OCI-LY1 (cell line): ENCODE measurements around the gene UNC80.

Experiments used
- H2AFZ ChIP-seq: fragments of 200-600 bp; sonication (generic), shearing (Covaris generic); 2 replicates; pipeline ENCODE4 v1.6.0; 2014; ENCODE audit warnings: antibody characterized with exemption, mild to moderate bottlenecking, low read length
- H3F3A ChIP-seq: fragments of 200-600 bp; sonication (generic), shearing (Covaris generic); 2 replicates; pipeline ENCODE4 v1.6.0; 2014; ENCODE audit warnings: mild to moderate bottlenecking, antibody characterized with exemption, low read length, moderate library complexity; ENCODE audit not compliant: insufficient read depth
- H3K27ac ChIP-seq: fragments of 200-600 bp; sonication (generic); 2 replicates; pipeline ENCODE4 v1.5.1; 2014; ENCODE audit warnings: low read length, mixed run types, mild to moderate bottlenecking, low read depth; ENCODE audit not compliant: poor library complexity, severe bottlenecking
- H3K27me3 ChIP-seq: fragments of 200-600 bp; sonication (generic); 2 replicates; pipeline ENCODE4 v1.6.0; 2014; ENCODE audit warnings: antibody characterized with exemption, mild to moderate bottlenecking, low read length, moderate library complexity; ENCODE audit not compliant: insufficient read depth
- H3K36me3 ChIP-seq: fragments of 200-600 bp; sonication (generic); 2 replicates; pipeline ENCODE4 v1.6.1; 2014; ENCODE audit warnings: mild to moderate bottlenecking, antibody characterized with exemption, low read length, moderate library complexity, mixed read lengths; ENCODE audit not compliant: insufficient read depth
- H3K4me1 ChIP-seq: fragments of 200-600 bp; sonication (generic); 2 replicates; pipeline ENCODE4 v1.5.1; 2014; ENCODE audit warnings: mild to moderate bottlenecking, low read length, moderate library complexity; ENCODE audit not compliant: insufficient read depth, severe bottlenecking
- H3K4me2 ChIP-seq: fragments of 200-600 bp; sonication (generic), shearing (Covaris generic); 2 replicates; pipeline ENCODE4 v1.6.1; 2014; ENCODE audit warnings: low read length
- H3K4me3 ChIP-seq: fragments of 200-600 bp; sonication (generic); 2 replicates; pipeline ENCODE4 v1.5.1; 2014; ENCODE audit warnings: low read length, low read depth, mild to moderate bottlenecking, mixed read lengths; ENCODE audit not compliant: poor library complexity, severe bottlenecking
- H3K79me2 ChIP-seq: fragments of 200-600 bp; shearing (Covaris generic); 2 replicates; pipeline ENCODE4 v1.6.1; 2016; ENCODE audit warnings: mixed run types, low read length, mixed read lengths; ENCODE audit not compliant: insufficient read depth
- H3K9ac ChIP-seq: fragments of 200-600 bp; sonication (generic), shearing (Covaris generic); 2 replicates; pipeline ENCODE4 v1.6.1; 2014; ENCODE audit warnings: mild to moderate bottlenecking, low read length, mixed read lengths
- H3K9me2 ChIP-seq: fragments of 200-600 bp; sonication (generic), shearing (Covaris generic); 2 replicates; pipeline ENCODE4 v1.6.1; 2014; ENCODE audit warnings: low read depth, mild to moderate bottlenecking, low read length, mixed read lengths
- H3K9me3 ChIP-seq: fragments of 200-600 bp; shearing (Covaris generic); 2 replicates; pipeline ENCODE4 v1.6.1; 2014; ENCODE audit warnings: low read length, mixed read lengths
- H4K20me1 ChIP-seq: fragments of 200-600 bp; sonication (generic), shearing (Covaris generic); 2 replicates; pipeline ENCODE4 v1.6.0; 2016; ENCODE audit warnings: mild to moderate bottlenecking, low read length; ENCODE audit not compliant: insufficient read depth
- CTCF ChIP-seq: fragments of 200-600 bp; sonication (generic), shearing (Covaris generic); IDR thresholded peaks from 2 replicates; pipeline ENCODE4 v1.5.1; 2017; ENCODE audit warnings: mild to moderate bottlenecking, antibody characterized with exemption, low read length, moderate library complexity, mixed read lengths
- EZH2 ChIP-seq: fragments of 200-600 bp; sonication (generic), shearing (Covaris generic); IDR thresholded peaks from 2 replicates; pipeline ENCODE4 v1.8.0; 2017; ENCODE audit warnings: borderline replicate concordance, mixed run types, mild to moderate bottlenecking, antibody characterized with exemption, low read length, moderate library complexity, mixed read lengths

The UNC80 gene

GRCh38 chr2:209990838-209991237 lies 219.2 kb downstream of the UNC80 start:
- H3K9ac ChIP-seq, result no peak overlapping the region
- no peak for TF ChIP-seq EZH2
- no peak for TF ChIP-seq CTCF
- H3F3A ChIP-seq, result no peaks in the 10 kb centered on the region
- no peaks in the 10 kb centered on the region for H3K9me3 ChIP-seq
- no peak overlapping the region for H3K4me3 ChIP-seq
- no peak overlapping the region for H2AFZ ChIP-seq
- no peaks in the 10 kb centered on the region for H3K4me1 ChIP-seq
- H3K4me2 ChIP-seq, result no peak overlapping the region
- no peak overlapping the region for H3K27ac ChIP-seq
- no peaks in the 10 kb centered on the region for H4K20me1 ChIP-seq
- no peaks in the 10 kb centered on the region for H3K79me2 ChIP-seq
- no peaks in the 10 kb centered on the region for H3K27me3 ChIP-seq
- H3K9me2 ChIP-seq, result no peaks in the 10 kb centered on the region
- H3K36me3 ChIP-seq, result no peaks in the 10 kb centered on the region

DNA sequence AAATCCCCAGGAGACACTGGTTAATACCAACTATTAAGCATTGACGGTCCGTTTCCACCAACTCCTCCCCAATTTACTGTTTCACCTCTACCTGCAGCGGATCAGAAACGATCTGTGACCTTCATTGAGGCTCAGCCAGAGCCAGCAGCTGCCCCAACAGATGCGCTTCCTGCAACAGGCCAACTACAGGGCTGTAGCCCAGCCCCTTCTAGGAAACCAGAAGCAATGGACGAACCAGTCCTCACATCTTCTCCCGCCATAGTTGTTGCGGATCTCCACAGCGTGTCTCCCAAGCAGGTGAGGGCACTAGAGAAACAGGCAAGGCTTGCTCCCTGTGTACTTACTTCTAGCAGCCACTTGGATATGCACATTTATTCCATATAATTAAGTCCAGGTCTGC lies 222.3 kb downstream of the UNC80 start:
- H3K27ac ChIP-seq, result no peak overlapping the region
- H3F3A ChIP-seq, result no peaks in the 10 kb centered on the region

DNA sequence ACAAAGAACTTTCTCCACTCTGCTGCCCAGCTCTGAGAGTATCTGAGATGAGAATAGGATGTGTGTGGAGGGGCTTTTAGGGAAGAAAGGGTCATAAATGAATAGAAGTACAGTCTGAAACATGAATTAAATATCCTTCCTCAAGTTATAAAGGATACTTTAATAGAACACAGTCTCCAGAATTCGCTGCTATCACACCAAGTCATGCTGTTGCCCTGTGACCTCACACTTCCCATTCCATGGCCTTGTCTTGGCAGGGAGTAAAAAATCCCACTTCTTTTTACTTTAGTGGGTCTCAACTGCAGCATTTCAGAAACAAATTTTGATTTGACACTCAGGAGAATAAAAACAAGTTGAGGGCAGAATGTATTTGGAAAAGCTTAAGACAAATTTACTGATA lies 227.0 kb downstream of the UNC80 start:
- Histone ChIP-seq H3K9me3 (no peaks in the 10 kb centered on the region), H3K27ac (no peak overlapping the region), H3K79me2 (peaks cover 12% of the 10 kb centered on the region), H3K4me1 (peaks cover 12% of the 10 kb centered on the region), H3K9ac (no peak overlapping the region), H3K27me3 (no peaks in the 10 kb centered on the region), H3K4me3 (no peak overlapping the region), H3K9me2 (no peaks in the 10 kb centered on the region), H3F3A (no peaks in the 10 kb centered on the region), H4K20me1 (no peaks in the 10 kb centered on the region), H3K4me2 (no peak overlapping the region), H2AFZ (no peak overlapping the region), H3K36me3 (no peaks in the 10 kb centered on the region; the same call in 1 of the 2 replicates)
- TF ChIP-seq CTCF (no peak), EZH2 (no peak)

More for the DNA sequence above, 222.3 kb downstream of the UNC80 start:
- Histone ChIP-seq H3K4me3 (no peak overlapping the region), H3K36me3 (no peaks in the 10 kb centered on the region), H3K9me2 (no peaks in the 10 kb centered on the region), H3K4me1 (no peaks in the 10 kb centered on the region), H2AFZ (no peak overlapping the region), H3K27me3 (no peaks in the 10 kb centered on the region), H3K79me2 (no peaks in the 10 kb centered on the region), H4K20me1 (no peaks in the 10 kb centered on the region), H3K9ac (no peak overlapping the region), H3K4me2 (no peak overlapping the region), H3K9me3 (no peaks in the 10 kb centered on the region)
- TF ChIP-seq EZH2 (no peak), CTCF (no peak)
